RKO (cell line): ENCODE results near the gene DNM3.

Source experiments
- DNase-seq: peaks from one replicate; pipeline ENCODE4 v3.0.0-alpha.2; 2016; ENCODE audit warnings: low spot score

The DNM3 gene

DNA sequence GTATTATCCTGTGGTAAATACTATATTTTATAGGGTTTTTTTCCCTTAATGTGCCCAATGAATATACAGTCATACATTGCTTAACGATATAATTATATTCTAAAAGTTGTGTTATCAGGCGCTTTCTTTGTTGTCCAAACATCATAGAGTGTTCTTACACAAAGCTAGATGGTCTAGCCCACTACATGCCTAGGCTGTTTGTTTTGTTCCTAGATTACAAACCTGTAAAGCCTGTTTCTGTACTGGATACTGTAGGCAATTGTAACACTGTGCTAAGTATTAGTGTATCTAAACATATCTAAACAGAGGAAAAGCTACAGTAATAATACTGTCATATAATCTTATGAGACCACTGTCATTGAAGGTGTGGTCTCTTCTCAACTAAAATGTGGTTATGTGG lies 336.6 kb downstream of the DNM3 start:
- no peak for DNase-seq

DNA sequence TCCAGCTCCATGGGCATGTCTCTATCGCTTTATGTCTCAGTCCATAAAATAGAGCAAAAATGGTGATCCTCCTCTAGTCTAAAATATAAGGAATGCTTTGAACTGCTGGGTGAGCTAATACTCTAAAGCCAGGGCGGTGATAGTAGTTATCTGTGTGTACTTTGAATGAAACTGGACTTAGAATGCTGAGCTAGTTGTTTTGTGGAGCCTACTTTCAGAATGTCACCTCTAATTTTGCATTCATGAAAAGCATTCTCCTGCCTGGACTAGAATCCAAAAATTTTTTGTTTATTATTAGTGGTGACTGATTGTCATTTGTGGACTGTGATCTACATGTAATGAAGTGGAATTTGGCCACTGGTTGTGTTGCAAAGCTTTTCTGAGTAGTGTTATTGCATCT lies 337.6 kb downstream of the DNM3 start:
- no peak for DNase-seq

DNA sequence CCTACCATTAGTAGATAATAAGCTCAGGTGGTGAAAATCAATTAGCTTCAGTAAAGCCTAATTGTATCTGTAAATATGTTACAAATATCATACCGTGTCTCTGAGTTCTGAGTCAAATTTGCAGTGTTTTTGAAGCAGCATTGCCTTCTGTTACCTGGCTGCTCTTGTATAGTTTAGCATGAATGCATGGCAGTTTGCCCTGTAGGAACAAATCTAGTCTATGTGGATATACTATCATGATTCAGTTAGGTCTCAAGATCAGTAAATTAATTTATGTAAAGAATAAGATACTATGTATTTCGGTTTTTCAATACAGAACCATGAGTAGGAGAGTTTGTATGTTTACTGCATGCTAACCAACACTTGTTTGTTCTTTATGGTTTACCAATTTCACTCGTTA lies 338.6 kb downstream of the DNM3 start:
- no peak for DNase-seq

DNA sequence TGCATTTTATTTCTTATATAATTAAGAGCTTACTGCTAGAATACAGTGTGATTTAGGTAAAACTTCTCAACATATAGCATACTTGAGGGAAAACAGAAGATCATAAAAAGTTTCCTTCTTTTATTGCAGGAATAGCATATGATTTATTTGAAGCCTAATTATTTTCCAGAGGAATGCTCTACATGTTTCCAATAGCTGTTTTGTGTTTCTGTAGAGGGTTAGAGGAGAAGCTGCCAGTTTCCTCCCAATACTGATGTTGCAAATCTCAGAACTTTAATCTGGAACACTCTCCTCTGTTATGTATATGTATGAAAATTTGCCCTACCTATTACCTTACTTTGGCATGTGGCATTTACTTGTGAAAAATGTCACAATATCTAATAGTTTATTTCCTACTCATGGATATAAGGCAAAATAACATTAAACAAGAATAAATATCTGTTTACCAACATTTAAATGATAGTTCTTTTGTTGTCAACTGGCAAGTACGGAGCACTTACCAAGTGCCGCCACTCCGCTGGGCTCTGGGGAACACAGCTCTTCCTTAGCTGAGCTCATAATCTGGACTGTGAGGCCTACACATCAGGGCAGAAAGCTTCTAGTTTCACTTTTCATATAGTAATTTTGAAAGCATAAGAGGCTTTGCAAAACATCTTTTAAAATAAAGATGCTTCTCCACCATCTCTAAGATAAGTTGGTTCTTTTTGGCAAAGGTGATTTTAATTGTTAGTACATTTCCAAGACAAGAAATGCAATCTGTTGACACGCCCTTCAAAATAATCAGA lies 339.4 kb downstream of the DNM3 start:
- DNase-seq: no peak

DNA sequence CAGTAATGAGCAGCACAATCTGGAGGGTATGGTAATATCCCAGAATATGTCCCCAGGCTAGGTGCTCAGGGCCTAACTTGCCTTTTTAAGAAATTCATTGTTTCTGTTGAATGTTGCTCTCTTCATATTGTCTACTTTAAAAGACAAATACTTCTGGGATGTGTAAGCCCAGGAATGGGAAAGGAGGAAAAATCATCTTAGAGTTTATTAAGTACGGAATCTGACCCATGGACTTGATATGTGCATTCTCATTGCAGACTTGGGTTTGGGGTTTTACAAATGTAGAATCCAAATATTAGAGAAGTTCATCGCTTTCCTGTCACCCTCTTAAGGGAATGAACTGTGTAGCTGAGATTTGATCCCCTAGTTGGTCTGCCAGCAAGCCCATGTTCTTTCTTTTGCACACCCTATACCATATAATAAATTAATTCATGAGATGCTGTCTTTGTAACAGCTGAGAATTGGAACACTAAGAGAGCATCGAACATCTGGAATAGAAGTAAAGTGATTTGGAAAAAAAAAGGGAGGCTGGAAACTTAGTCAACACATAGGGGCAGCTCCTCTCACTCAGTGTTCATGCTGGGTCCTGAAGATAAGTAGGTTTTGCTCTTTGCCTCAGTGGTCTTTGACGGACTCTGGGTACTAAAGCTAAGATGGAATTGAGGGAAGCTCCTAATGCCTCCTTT lies 343.4 kb downstream of the DNM3 start:
- no peak for DNase-seq

DNA sequence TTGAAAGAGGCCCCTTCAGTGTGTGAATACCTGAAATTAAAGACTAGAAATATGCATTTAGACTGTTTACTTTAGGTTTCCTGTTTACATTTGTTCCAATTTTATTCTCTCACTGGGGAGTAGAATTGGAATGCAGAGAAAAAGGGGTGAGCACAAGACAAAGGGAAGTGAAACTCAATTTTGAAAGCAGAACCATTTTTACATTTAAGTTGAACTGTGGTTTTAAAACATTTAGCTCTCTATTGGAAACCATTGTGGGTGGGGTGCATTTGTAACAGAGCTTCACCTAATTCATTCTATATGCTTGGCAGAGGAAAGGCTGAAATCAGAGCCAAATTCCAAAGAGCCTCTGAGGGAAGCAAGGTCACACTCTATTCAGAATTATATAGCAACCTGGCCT lies 343.9 kb downstream of the DNM3 start:
- no peak for DNase-seq

DNA sequence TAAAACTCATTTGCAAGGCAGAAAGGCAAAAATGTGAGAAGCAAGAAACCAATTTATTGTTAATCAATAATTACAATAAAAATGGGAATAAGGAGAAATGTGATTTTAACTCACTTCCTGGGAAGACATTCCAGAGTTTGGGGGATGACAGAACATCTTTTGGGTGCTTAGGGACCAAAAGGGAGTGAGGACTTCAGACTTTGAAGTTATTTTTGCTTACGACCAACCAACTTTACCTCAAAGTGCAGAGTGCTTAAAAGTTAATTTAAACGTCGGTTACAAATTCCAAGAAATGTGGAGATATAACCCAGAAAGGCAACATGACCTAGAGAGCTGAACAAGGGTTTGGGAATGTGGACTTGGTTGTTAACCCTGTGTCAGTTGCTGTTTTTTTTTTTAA lies 344.7 kb downstream of the DNM3 start:
- DNase-seq: no peak

DNA sequence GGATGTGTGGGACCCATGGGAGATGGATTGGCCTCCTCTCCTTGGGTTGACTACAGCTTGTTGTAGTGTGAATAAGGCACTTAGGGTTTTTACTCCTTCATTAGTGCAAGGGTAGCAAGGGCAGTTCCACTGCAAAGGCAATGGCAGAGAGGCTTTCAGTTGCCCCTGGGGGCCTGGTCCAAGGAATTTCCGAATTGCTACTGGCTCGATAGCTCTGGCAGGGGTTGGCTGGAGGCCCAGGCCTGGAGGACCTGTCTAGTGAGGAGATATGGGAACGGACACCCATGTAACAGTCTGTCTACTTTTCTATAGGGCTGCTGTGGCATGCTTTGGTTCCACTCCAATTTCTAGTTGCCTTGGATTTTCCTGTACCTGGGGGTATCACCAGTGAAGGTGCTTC lies 360.3 kb downstream of the DNM3 start:
- DNase-seq: no peak

DNA sequence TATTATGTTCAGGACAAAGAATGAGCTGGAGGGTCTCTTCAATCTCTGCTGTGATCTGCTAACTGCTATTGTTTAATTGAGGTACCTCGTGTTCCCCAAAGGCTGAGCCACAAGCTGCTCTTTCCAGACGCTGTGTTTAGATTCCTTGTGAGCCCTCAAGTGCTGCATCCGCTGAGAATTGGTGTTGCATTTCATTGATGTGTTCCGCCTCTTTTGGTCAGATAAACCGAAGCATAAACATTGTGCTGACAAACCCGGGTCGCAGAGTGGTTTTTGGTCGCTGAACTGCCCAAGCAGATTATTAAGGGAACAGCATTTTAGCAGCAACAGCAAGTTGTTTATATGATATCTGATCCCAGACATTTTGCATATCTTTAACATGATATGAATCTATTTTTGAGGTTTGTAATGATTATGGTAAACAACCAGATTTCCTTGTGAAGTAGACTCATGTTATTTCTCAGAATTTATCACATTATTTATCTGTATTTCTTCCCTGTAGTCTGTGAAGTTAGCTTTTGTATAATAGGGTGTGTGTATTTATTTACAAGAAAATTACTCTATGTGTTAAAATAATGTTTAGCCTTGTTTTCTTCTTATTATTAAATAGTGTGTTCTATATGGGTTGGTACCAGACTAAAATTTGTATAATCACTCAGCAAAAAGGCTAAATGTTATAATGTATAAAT lies 362.0 kb downstream of the DNM3 start:
- no peak for DNase-seq

DNA sequence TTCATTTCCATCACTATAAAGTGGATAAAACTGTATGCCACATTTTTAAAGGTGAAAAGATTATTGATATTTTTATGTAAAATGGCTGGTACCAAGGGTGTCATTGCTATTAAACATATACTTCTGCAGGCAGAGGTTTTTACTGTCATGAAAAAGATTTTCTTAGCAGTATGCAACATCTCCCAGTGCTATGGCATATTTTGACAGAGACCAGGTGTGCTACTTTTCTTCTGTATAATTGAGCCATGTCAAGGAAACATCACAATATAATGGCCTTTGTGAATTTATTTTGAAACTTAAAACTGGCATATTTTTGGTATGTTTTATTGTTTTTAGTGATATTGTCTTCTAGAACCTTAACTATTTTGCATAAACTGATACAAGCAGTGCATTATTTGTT lies 362.6 kb downstream of the DNM3 start:
- no peak for DNase-seq

DNA sequence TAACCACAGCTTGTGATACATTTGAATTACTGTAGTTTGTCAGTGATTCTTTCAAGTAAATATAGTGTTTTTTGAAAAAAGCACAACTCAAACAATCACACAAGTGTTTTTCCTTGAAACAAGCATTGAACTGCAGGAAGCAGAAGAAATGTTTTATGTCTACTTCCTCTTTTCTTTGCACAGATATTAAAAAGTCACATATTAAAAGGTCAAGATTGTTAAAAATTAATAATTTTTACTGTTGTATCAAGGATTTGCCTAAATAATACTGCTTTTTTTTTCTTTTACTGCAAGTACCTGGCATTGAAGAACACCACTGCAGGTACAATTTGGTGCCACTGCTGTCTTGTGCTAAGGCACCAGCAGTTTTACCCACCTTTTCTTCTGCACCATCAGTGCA lies 365.0 kb downstream of the DNM3 start:
- DNase-seq: no peak

DNA sequence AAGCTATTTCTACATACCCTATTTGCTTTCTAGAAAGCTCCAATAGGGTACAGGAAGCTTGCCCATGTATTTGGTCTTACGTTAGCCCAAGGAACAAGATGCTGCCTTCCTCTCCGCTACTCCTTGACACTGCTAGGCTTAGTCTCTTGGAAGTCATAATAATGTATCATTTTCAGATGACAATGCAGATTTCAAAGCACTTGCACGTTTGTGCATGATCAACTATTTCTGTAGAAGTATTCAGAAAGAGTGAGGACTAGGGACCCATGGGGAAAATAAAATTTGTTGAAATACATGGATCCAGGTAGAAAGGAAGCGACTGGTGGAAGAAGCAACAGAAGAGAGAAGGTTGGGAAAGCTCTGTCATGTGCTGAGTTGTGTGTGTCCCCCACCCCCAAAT lies 367.3 kb downstream of the DNM3 start:
- no peak for DNase-seq

DNA sequence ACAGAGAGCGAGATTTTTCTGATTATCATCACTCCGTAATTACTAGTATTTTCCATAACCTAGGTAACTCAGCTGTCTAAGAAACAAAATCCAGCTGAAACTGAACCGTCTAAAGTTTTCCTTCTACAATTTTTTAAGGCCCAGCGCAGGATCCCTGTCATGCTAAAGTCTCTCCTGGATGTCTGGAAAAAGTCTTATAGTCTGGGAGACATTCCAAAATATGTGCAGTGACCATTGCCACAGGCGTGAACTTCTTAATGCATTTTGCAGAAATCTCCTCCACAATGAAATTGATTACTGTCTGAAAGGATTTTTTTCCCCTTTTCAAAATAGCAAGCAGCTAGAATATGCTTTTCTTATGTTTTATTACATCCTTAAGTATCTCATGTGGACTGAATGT lies 369.9 kb downstream of the DNM3 start:
- DNase-seq: no peak

DNA sequence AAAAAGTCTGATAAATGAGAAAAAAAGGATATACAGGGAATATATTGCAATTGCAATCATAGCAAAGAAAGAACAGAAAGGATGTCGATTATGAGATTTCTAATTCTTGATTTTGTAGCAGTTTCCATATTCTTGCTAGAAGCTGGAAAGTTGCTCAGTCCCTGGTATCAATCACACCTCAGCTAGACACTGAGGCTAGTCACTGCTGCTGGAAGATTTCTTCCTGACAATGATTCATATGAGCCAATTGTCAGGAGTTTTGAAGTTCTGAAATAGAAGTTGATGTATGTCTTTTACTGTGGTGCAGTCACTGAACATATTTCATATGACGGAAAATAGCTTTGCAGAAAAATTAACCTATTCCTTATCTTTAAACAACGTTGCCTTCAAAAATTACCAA lies 370.8 kb downstream of the DNM3 start:
- DNase-seq: no peak

DNA sequence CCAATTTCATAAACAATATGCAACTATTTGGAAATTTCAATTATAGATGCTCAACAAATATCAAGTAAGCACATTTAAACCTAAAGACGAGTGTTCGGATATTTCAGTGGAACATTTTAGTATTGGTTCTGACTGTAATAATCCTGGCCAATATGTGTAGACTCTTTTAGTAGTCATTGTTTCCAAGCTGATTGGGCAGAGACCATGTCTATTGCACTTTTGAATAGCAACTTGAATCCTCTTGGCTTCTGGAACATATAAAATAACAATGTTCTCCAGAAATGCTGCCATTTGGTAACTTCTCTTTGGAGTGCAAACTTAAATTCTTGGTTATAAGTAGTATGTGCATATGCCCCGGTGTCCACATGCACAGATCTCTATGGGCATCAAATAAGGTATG lies 373.7 kb downstream of the DNM3 start:
- DNase-seq: no peak

DNA sequence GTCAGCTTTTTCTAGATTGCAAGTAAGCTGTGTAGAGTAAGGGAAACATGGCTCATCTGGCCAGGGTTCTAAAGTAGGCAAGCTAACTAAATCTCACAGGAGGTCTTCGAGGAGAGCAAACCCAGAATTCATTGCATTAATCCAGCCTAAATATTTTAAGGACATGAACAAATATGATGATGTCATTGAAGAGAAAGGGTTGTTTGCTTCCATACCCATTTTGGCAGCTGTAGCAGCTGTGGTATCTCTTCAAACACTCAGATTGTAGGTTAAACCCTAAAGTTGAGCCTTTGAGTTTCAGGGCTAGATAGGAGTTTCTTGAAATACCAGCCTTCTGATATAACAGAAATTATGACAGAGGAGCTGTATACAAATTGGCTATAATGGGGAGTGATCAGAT lies 378.7 kb downstream of the DNM3 start:
- DNase-seq: no peak

DNA sequence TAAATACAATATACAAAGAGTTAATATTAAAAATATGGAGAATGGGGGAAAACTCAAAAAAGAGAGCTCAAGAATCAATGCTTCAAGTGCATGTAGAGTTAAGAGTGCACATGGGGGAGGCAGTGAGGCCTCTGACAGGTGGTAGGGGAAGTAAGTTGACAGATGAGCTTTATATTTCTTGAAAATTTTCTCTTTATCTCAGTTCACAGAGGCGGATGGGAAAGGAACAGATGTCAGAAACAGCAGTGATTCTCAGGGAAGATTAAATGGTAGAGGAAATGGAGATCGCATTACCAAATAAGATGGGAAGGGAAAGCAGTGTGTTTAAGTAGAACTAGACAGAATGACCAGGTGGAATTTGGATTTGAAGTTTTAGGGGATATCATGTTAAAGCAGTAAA lies 379.1 kb downstream of the DNM3 start:
- no peak for DNase-seq

DNA sequence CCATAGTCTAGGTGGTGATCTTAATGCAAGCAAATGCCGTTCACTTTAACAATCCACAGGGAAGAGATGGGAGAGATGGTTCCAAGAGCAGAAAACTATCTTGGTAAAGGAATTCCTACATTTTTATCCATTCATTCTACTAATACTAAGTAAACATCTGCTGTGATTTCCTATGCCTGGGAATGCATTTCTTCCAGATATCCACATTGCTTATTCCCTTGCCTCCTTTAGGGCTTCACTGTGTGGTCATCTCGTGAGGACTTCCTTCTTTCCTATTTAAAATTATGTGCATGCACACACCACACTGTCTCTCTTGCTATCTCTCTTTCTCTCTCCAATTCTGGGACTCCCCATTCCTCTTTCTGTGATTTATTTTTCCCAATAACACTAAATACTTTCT lies 380.1 kb downstream of the DNM3 start:
- no peak for DNase-seq

DNA sequence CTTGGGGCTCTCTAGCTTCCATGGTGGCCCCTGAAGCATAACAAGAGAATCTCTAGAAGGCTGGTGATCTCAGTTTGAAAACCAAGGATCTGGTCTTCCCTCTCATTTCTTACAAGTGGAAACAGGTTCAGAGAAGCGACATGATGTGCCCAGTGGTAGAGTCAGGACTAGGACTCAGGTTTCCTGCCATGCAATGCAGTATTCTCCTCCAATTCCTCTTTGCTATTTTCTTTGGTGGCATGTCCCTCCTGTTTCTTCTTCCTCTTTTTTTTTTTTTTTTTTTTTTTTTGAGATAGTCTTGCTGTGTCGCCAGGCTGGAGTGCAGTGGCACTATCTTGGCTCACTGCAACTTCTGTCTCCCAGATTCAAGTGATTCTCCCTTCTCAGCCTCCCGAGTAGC lies 383.6 kb downstream of the DNM3 start:
- DNase-seq: no peak

DNA sequence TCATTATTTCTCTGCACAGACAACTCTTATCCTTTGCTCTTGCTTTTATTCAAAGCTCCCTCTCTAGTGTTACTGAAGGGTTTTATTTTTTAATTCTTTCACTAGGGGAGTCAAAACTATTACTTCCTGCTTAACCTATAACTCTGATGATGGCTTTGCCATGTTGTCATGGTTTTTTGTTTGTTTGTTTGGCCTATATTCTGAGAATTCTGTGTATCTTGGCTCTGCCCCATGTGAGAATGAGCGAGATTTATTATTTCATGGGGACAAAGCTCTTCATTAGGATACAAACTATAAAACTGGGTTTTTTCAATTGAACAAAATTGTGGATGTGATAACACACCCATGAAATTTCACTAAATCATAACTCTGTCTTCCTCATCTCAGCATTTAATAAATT lies 388.6 kb downstream of the DNM3 start:
- DNase-seq: no peak

DNA sequence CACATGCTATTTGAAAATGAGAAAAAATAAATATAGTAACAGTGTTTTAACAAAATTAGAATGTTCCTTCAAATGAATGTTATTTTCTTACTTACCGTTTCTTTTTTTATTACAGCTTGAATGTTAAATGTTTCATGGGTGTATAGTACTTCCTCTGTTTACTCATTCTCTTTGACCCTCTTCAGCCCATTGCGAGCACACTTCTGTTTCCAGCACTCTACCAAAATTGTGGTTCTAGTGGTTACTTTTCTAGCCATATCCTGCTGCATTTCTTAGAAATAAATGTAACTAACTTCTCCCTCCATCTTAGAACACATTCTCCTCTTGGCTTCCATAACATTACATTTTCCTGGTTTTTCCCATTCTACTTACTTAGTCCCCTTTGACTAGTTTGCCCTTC lies 389.2 kb downstream of the DNM3 start:
- DNase-seq: no peak

DNA sequence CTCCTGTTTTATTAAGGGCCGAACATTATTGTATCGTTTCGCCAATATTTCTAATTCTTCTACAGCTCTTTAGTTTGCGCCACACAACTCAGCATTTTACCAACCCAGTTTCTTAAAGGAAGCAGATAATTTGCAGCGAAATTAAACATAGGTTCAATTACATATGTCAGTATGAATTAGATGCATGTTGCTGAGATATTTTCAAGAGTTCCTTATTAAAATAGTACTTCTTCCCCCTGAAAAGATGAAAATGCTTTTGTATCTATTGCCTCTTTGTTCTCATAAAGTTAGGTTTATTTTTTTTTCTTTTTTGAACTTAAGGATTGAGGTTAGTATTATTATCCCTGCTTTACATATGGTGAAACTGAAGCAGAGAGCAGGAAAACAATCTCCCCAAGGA lies 395.7 kb downstream of the DNM3 start:
- DNase-seq: no peak

DNA sequence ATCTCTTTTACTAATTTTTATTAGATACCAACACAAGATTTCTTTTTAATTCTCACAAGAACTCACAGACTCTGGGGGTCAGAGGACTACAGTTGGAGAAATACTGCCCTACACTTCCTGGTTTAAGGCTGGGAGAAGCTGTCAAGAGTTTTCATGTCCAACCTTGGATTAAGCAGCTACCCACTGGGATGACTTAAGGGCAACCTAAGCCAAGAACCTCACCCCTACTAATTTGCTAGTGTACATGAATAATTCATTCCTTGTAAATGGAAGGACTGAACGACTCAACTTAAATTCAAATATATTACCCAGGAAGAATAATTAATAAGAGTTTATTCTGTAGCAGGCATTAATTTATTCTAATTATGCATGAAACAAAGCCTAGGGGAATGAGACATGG lies 396.9 kb downstream of the DNM3 start:
- DNase-seq: no peak

DNA sequence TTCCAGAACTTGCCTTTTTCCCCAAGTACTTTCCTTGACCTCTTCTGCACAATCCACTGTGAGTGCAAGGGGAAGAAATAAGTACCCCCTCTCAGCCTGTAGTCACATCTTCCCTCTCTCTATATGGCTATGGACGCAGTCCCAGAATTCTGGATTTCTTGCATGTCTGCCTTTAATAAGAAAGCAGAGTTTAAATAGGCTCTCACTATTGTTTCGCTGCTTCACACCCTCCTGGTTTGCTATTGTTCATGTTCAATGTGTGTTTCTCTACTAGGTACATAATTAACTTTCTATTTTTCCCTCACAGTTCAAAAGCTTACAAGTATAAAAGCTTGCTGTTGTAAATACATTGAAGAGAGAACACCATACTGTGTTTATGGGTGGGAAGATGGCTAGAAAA lies 397.7 kb downstream of the DNM3 start:
- no peak for DNase-seq
